GM19452 (cell line): ENCODE measurements around the gene WDPCP.
"Not testable (repeated sequence)": the region's sequence is repeated elsewhere in the genome, so short reads cannot be mapped to it uniquely, and the experiment has no call there.

Source experiments
- ATAC-seq: cut with Tn5 transposase; IDR thresholded peaks from one replicate; pipeline ENCODE4 v1.9.1; 2021; ENCODE audit not compliant: unreplicated experiment

Gene WDPCP

DNA sequence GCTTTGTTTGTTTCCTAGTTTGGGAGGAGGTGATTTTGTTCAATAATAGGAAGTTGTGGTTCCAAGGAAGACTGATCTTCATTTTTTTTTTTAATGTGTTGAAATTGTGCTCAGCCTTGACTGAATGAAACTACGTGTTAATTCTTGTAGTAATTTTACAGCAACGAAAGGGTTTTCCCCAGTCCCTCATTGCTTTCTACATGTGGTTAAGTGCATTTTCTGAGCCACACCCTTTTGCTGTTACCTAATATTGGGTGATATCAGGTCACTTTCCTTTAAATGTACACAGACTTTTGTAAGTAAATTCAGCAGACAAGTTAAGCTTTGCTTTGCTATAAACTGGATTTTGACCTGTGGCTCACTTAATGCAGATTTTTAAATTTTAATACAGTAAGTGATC, 464.1 kb downstream of the WDPCP start:
- ATAC-seq = no peak

DNA sequence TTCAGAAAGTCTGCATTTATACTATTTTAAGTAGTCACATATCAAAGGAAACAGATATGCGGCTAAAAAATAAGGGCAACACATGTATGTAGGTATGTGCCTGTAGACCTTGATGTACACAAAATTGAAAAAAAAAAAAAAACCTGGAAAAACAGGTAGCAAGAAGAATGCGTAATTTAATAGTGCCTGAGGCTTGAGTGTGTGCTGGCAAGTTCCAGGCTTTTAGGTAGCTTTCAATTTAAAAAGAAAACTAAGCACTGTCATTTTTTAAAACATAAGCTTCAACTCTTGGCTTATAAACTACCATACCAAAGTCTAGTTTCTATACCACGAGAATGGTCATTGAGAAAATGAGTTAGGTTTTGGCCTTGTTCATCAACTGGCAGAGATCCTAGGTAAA, 465.4 kb downstream of the WDPCP start:
- no peak for ATAC-seq

DNA sequence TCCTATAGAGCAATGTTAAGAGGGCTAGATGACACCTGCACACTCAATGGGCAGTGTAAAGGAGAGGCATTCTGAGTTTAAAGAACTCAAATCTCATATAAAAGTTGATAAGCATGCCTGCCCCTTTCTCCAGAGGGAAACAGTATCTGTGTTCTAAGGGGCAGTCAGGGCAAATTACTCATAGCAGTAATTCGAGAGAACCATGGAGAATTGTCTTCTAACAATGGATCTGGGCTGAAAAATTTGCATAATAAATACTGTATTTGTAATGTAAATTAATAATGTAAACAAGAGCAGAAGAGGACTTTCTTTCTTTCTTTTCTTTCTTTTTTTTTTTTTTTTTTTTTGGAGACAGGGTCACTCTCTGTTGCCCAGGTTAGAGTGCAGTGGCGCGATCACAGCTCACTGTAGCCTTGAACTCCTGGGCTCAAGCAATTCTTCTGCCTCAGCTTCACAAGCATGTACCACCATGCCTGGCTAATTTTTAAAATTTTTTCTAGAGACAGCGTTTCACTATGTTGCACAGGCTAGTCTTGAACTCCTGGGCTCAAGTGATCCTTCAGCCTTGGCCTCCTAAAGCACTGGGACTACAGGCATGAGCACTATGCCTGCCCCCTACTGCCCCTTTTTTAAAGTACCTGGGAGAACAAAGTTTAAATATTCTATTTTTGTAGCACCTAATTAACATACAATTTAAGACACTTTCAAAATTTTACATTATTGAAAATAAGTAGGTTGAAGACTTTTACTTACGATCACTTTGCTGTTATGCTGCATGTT, 467.0 kb downstream of the WDPCP start:
- no peak for ATAC-seq

DNA sequence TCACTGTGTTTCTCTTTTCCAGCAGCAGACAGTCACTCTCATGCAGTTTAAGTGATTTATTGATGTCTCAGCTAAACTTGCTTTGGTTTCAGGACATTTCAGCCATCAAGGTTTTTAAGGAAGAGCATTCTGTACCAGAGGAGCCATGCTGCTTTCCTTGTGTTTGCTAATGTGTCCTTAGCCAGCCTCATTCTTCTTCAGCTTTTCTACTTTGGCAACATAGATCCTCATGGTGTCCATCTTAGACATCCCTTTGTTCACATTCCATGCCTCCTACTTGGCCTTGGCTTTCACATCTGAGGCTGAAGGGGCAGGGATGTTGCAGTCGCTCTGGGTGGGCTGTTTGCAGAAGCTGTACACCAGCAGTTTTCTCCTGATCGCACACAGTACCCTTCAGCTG, 469.5 kb downstream of the WDPCP start:
- ATAC-seq = no peak

DNA sequence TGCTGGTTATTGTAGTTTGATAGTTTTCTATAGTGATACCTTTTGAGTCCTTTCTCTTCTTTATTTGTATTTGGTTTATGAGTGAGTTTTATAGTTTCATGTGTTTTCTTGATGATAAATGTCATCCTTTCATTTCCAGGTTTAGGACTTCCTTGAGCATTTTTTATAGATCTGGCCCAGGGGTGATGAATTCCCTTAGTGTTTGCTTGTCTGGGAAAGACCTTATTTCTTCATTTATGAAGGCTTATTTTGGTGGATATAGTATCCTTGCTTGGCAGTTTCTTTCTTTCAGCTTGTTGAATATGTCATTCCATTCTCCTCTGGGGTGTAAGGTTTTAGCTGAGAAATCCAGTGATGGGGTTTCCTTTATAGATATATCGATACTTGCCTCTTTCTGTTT, 483.8 kb downstream of the WDPCP start:
- no peak for ATAC-seq

DNA sequence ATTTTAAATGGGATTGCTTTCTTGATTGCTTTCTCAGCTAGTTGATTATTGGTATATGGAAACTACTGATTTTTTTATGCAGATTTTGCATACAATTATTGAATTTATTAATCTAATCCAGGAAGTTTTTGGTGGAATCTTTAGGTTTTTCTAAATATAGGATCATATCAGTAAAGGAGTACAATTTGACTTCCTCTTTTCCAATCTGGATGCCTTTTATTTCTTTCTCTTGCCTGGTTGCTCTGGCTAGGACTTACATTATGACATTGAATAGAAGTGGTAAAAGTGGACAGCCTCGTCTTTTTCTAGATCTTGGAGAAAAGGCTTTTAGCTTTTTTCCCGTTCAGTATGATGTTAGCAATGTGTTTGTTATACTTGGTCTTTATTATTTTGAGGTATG, 486.3 kb downstream of the WDPCP start:
- no peak for ATAC-seq

DNA sequence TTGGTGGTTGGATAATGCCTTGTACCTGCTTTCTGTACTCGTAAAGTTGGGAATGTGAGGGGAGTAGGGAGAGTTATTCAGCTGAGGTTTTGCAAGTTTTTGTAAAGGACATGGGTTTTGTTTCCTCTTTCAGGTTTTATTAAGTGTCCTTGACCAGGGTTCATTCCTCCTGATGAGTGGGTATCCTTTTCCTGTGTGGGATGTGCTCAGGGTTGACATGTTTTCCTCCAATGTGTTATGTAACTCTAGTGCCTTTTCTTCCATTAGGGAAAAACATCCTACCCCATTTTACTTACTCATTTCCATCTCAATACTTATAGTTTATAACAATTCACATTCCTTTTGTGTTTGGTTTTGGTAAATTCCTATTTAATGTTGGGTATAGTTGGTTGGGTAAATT, 489.2 kb downstream of the WDPCP start:
- no peak for ATAC-seq

DNA sequence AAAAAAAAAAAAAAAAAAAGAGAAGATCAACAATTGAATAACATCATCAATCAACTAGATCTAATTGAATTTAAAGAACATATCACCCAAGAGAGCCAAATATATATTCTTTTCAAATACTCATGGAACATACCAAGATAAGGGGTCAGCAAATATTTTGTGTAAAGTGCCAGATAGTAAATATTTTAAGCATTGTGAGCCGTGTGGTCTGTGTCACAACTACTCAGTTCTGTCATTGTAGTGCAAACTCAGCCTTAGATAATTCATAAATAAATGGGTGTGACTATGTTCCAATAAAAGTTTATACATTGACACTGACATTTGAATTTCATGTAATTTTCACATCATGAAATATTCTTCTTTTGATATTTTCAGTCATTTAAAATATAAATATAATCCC, 491.8 kb downstream of the WDPCP start:
- ATAC-seq = no peak

DNA sequence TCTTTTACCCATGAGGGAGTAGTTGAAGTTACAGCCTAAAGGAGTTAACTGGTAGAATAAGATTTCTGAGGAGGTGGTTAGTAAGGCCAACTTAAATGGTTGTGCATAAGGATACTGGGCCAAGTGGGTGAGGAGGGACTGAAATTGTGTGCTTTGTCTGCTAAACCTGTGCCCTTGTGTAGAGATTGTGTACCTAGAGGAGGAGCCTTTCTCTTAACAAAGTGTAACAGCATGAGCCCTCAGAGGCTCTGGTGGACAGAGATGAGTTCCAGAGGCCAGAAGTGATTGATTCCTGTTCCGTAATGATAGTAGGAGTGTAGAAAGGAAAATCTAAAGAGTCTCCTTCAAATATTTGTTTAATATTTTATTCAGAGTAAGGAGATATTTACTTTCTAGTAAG, 494.8 kb downstream of the WDPCP start:
- ATAC-seq = no peak

DNA sequence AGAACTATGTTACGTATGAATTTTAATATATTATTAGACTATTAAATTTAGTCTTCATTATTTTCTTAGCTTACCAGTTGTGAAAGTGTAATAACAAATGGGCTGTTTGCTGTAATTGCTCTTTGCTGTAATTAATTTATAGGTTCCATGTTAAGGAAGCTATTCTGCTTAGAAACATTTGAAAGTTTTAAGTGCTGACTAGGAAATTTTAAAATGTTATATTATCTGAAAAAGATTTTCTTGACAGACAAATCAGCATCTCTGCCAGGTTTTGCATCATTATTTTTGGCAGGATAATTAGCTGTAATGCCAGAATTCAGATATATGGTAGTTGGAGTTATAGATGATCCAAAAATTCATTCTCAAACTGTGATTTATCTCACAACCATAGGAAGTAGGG, 495.4 kb downstream of the WDPCP start:
- ATAC-seq = no peak

DNA sequence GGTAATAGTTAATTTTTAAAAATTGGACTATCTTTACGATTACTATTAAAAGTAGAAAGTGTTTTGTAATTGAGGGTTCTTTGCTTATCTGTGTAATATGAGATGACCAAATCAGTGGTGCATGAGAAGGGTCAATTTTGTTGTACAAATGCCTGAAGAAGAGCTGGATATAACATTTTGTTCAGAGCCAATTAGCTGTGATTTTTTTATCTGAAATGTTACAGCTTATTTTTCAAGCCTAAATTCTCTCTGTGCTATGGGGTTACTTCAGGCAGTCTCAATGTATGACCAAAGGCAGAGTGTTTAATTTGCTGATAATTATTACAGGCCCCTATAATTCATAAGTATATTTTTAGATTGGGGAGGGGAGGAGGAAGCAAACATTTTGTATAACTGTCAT, 495.9 kb downstream of the WDPCP start:
- ATAC-seq = no peak

DNA sequence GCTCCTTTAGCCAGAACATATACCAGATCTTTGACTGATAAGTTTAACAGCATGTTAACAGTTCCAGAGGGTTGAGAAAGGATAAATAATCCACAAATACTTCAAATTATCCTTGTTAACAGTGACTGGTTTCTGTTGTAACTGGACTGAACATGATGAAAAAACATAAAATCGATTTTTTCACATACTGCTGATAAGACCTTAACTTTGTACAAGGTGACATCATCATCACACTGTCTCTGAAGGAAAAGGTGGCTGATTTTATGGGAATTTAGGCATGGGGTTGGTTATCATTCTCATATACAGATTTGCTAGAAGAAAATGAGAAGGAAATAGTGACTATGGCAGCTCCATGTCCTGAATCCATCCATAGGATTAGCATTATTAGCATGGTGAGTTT, 501.6 kb downstream of the WDPCP start:
- no peak for ATAC-seq

DNA sequence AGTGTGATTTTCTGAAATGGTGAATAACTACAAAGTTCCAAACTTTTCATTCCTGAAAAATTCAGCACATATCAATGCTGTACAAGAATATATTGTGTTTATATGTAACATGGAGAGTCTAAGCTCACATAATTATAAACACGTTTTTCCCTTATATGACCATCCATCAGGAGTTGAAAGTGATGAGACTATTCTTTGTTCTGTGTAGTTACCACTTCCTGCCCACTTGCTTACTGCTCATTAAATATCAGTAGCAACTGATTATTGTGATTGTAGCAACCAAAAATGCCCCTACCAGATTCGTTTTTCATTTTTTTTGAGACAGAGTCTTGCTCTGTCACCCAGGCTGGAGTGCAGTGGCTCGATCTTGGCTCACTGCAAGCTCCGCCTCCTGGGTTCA, 506.9 kb downstream of the WDPCP start:
- no peak for ATAC-seq

DNA sequence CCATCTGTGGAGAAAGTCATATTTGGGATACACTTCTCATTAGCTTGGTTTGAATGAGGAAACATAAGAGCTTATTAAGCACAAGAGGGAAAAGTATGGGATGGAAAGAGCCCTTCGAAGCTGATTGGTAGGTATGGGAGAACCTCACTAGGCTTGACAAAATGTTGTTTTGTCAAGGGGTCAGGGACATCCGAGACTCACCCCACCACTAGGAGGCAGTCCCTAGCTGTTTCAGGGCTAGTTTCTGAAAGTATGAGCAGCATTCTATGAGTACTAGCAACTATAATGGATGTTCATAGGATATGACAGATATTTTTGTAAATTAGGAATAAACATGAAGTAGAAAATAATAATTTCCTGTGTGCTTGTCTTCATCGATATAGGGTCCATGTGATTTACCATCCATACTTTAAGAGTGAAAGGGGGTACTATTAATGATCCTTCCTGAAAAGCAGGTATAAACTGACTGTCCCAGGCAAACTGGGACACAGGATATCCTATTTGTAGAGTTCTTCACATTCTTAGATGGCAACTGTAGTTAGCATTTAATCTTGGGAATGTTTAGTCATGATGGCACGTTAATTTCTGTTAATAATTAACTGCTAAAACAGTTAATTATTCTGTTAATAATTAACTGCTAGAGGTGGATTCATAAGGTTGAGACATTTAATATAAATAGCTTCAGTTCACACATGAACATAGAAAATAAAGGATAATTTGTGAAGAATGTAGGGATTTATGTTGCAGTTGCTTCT, 509.2 kb downstream of the WDPCP start:
- no peak for ATAC-seq

DNA sequence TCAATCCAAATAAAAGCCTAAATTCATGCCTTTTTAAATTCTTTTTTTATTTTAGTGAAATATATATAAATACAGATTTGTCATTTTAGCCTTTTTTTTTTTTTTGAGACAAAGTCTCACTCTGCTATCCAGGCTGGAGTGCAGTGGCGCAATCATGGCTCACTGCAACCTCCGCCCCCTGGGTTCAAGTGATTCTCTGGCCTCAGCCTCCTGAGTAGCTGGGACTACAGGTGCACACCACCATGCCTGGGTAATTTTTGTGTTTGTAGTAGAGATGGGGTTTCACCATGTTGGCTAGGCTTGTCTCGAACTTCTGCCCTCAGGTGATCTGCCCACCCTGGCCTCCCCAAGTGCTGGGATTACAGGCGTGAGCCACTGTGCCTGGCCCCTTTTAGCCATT, 513.9 kb downstream of the WDPCP start:
- not testable (repeated sequence) for ATAC-seq

DNA sequence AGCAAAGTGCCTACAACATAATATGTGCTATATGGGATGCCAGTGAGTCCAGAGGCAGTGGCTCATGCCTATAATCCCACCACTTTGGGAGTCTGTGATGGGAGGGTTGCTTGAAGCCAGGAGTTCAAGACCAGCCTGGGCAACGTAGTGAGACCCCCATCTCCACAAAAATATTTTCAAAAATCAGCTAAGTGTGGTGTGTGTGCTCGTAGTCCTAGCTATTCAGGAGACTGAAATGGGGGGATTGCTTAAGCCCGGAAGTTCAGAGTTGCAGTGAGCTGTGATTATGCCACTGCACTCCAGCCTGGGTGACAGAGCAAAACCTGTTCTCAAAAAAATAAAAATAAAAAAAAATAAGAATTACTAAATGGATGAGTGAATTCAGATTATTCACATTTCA, 514.3 kb downstream of the WDPCP start:
- no peak for ATAC-seq

DNA sequence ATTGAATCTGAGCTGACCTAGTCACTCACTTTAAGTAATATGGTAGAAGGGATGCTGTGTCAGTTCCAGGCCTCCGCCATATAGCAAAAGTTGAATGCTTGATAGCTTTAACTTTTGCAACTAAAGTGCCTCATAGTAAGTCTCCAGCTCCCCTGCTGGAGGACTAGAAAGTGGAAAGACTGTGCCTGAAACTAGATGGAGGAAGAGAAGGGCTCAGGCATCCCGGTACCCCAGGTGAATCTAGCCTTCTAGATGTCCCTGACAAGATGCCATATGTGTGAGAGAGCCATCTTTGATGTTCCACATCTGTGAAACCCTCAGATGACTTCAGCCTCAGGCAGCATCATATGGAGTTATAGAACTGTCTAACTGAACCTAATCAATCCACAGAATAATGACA, 516.6 kb downstream of the WDPCP start:
- no peak for ATAC-seq
